ENCODE measurements around the gene TRPC4.
A peak's percentile ranks its signal among the peaks of the same experiment; 100 is the strongest.

The TRPC4 gene

GRCh38 chr13:37645181-37645740, 224.3 kb downstream of the TRPC4 start:
- peak; percentile 41 for DNase-seq (ENCODE audit: low read depth)
- H3K4me3 ChIP-seq (ENCODE audit: low read depth, low read length) = no peak overlapping the region
- no peak for TF ChIP-seq CTCF (conservative IDR thresholded peaks at IDR 0.05; ENCODE audit: low read depth, low read length)

DNA sequence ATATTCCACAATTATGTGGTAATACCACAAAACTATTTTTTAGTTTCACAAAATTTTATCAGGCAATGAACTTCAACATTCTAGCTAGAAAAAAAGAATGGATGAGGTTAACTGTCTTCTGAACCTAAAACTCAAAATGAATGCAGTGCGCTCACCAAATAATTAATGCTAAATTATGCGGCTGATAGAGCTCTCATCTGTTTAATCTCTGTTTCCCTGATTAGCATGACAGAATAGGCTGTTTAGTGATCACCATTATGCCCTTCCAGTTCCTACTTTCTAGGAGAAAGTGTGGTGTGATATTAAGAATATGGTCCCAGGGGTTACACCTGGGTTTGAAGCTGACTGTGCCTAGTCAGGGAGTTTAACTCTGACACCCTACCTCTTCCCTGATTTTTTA, 228.2 kb downstream of the TRPC4 start:
- no peak for DNase-seq (ENCODE audit: low read depth)
- no peak for TF ChIP-seq CTCF (conservative IDR thresholded peaks at IDR 0.05; ENCODE audit: low read depth, low read length)

GRCh38 chr13:37640499-37640898, 229.1 kb downstream of the TRPC4 start:
- TF ChIP-seq CTCF (conservative IDR thresholded peaks at IDR 0.05; ENCODE audit: low read depth, low read length) = peak; percentile 83
- H3K4me3 ChIP-seq (ENCODE audit: low read depth, low read length) = no peak overlapping the region
- DNase-seq (ENCODE audit: low read depth) = peak; percentile 94

More for the DNA sequence above, 228.2 kb downstream of the TRPC4 start:
- no peak overlapping the region for H3K4me3 ChIP-seq (ENCODE audit: low read depth, low read length)

DNA sequence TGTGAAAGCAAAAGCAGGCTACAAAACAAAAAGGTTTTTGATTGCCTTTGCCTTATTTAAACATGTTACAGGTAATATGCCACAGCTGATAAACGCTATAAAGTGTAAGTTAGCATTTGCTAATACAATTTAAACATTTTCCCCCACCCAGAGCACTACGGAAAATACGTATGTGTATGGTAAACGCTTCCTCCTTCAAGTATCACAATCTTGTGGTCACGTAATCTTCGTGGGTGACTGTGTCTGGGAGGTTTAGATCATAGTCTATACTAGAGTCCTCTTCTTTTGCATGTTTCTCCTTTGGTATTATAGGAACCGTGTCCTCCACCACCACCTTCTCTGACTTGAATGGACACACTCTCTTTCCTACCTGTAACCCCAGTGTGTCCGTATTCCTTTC, 232.9 kb downstream of the TRPC4 start:
- H3K4me3 ChIP-seq (ENCODE audit: low read depth, low read length) = no peak overlapping the region
- DNase-seq (ENCODE audit: low read depth) = no peak
- TF ChIP-seq CTCF (conservative IDR thresholded peaks at IDR 0.05; ENCODE audit: low read depth, low read length) = no peak

GRCh38 chr13:37632294-37632693, 237.3 kb downstream of the TRPC4 start:
- TF ChIP-seq CTCF (conservative IDR thresholded peaks at IDR 0.05; ENCODE audit: low read depth, low read length) = no peak
- H3K4me3 ChIP-seq (ENCODE audit: low read depth, low read length) = no peak overlapping the region
- DNase-seq (ENCODE audit: low read depth) = no peak

DNA sequence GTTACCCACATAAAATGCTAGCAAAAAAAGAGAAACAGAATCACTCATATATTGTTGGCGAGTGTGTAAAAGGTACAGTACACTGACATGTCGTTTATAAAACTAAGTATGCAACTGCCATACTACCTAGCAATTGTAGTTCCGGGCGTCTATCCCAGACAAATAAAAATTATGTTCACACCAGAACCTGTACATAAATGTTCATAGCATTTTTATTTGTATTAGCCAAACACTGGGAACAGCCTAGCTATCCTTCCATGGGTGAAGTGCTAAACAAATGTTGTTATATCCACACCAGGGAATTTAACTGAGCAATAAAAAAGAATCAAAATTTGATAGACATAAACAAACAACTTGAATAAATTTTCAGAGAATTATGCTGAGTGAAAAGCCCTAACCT, 242.1 kb downstream of the TRPC4 start:
- TF ChIP-seq CTCF (conservative IDR thresholded peaks at IDR 0.05; ENCODE audit: low read depth, low read length) = no peak
- no peak for DNase-seq (ENCODE audit: low read depth)
- H3K4me3 ChIP-seq (ENCODE audit: low read depth, low read length) = no peak overlapping the region

- no peak overlapping the region for H3K4me3 ChIP-seq (ENCODE audit: low read depth, low read length)
- no peak for TF ChIP-seq CTCF (conservative IDR thresholded peaks at IDR 0.05; ENCODE audit: low read depth, low read length)
- peak; percentile 97 for DNase-seq (ENCODE audit: low read depth)
These were observed 247.7 kb downstream of the TRPC4 start for GRCh38 chr13:37621811-37622361.
